NCI-H82 (cell line): Measurements from ENCODE around the gene IQCH.
"Not testable (repeated sequence)": the region's sequence is repeated elsewhere in the genome, so short reads cannot be mapped to it uniquely, and the experiment has no call there.

Experiments used
- DNase-seq: peaks from one replicate; lab custom pipeline; 2025; lab: John Stamatoyannopoulos, UW

The IQCH gene

GRCh38 chr15:67246606-67247005 lies 8.0 kb upstream of the IQCH start:
- DNase-seq = not testable (repeated sequence)

- DNase-seq = no peak
These were observed 6.5 kb upstream of the IQCH start for GRCh38 chr15:67248011-67248505.

GRCh38 chr15:67249830-67250229 lies 4.8 kb upstream of the IQCH start:
- DNase-seq = no peak

GRCh38 chr15:67251318-67251717 lies 3.3 kb upstream of the IQCH start:
- DNase-seq = no peak

GRCh38 chr15:67253101-67253500 lies 1.5 kb upstream of the IQCH start:
- DNase-seq = no peak

GRCh38 chr15:67253549-67254237 lies 893 bp upstream of the IQCH start:
- no peak for DNase-seq

GRCh38 chr15:67256051-67256450 lies 1.5 kb downstream of the IQCH start:
- no peak for DNase-seq

- DNase-seq = not testable (repeated sequence)
These were observed 3.8 kb downstream of the IQCH start for GRCh38 chr15:67258412-67258811.

GRCh38 chr15:67259379-67259778 lies 4.8 kb downstream of the IQCH start:
- no peak for DNase-seq

GRCh38 chr15:67259806-67260205 lies 5.2 kb downstream of the IQCH start:
- no peak for DNase-seq

GRCh38 chr15:67266870-67267269 lies 12.3 kb downstream of the IQCH start:
- no peak for DNase-seq

- DNase-seq = no peak
These were observed 12.9 kb downstream of the IQCH start for GRCh38 chr15:67267440-67267839.

- no peak for DNase-seq
These were observed 13.7 kb downstream of the IQCH start for GRCh38 chr15:67267951-67268941.

- DNase-seq = no peak
These were observed 19.6 kb downstream of the IQCH start for GRCh38 chr15:67274236-67274635.

- no peak for DNase-seq
These were observed 22.1 kb downstream of the IQCH start for GRCh38 chr15:67276666-67277065.

- no peak for DNase-seq
These were observed 25.6 kb downstream of the IQCH start for GRCh38 chr15:67280217-67280616.

GRCh38 chr15:67281714-67282113 lies 27.1 kb downstream of the IQCH start:
- DNase-seq = no peak

- DNase-seq = not testable (repeated sequence)
These were observed 31.0 kb downstream of the IQCH start for GRCh38 chr15:67285625-67286024.

- DNase-seq = not testable (repeated sequence)
These were observed 31.8 kb downstream of the IQCH start for GRCh38 chr15:67286400-67286799.

- no peak for DNase-seq
These were observed 35.7 kb downstream of the IQCH start for GRCh38 chr15:67290319-67290718.

GRCh38 chr15:67296188-67296587 lies 41.6 kb downstream of the IQCH start:
- DNase-seq = no peak

GRCh38 chr15:67296684-67297083 lies 42.1 kb downstream of the IQCH start:
- no peak for DNase-seq
